Activated naive CD4-positive, alpha-beta T cell (primary cell): ENCODE measurements around the gene FGFR4.

Experiments
- DNase-seq, 4 experiments: peaks; one replicate each; lab custom pipeline; 2025; lab: John Stamatoyannopoulos, UW

Gene FGFR4

GRCh38 chr5:177132136-177133095 lies 45.7 kb downstream of the FGFR4 start:
- peak in 1 of 4 experiments; percentile 40 for DNase-seq

- DNase-seq: peak; percentile 67 to 92 (median 77)
These were observed 46.6 kb downstream of the FGFR4 start, which contains the start of gene NSD1 for GRCh38 chr5:177133096-177133852. NSD1 (plus strand) TSS chr5:177133773; CDS start chr5:177135104, 1,331 bp downstream.

GRCh38 chr5:177133853-177134696 lies 47.4 kb downstream of the FGFR4 start:
- DNase-seq: peak in 2 of 4 experiments; percentile 18 to 32

- no peak for DNase-seq
These were observed 48.0 kb downstream of the FGFR4 start for GRCh38 chr5:177134697-177135225.

- DNase-seq: no peak
These were observed 53.6 kb downstream of the FGFR4 start for GRCh38 chr5:177140312-177140711.

GRCh38 chr5:177141496-177141895 lies 54.8 kb downstream of the FGFR4 start:
- DNase-seq: no peak

GRCh38 chr5:177142098-177142611 lies 55.4 kb downstream of the FGFR4 start:
- DNase-seq: no peak

- DNase-seq: no peak
These were observed 56.1 kb downstream of the FGFR4 start for GRCh38 chr5:177142778-177143177.

- DNase-seq: no peak
These were observed 60.4 kb downstream of the FGFR4 start for GRCh38 chr5:177146891-177147638.
